Inferior parietal cortex (tissue), 1 donor: ENCODE measurements around the gene SEC61A2.
A peak's percentile ranks its signal among the peaks of the same experiment; 100 is the strongest.
"Not testable (repeated sequence)": the region's sequence is repeated elsewhere in the genome, so short reads cannot be mapped to it uniquely, and the experiment has no call there.

ENCODE experiments used
- DNase-seq: peaks from one replicate; pipeline ENCODE4 v3.0.0-alpha.2; 2016; ENCODE audit errors: extremely low spot score

The SEC61A2 gene

GRCh38 chr10:12160664-12161063 is 31.2 kb downstream of the SEC61A2 start:
- DNase-seq = no peak

GRCh38 chr10:12162927-12163326 is 33.5 kb downstream of the SEC61A2 start:
- no peak for DNase-seq

GRCh38 chr10:12164085-12164484 is 34.6 kb downstream of the SEC61A2 start:
- DNase-seq = no peak

GRCh38 chr10:12165036-12165435 is 35.6 kb downstream of the SEC61A2 start:
- peak; percentile 24 for DNase-seq

- DNase-seq = no peak
Observed at GRCh38 chr10:12165999-12166775, 36.7 kb downstream of the SEC61A2 start.

GRCh38 chr10:12171512-12171911 is 42.0 kb downstream of the SEC61A2 start:
- not testable (repeated sequence) for DNase-seq

- no peak for DNase-seq
Observed at GRCh38 chr10:12177642-12178041, 48.2 kb downstream of the SEC61A2 start.

GRCh38 chr10:12179606-12180170 is 50.2 kb downstream of the SEC61A2 start:
- DNase-seq = no peak

GRCh38 chr10:12180221-12180974 is 50.9 kb downstream of the SEC61A2 start:
- DNase-seq = no peak

- DNase-seq = no peak
Observed at GRCh38 chr10:12181065-12181775, 51.7 kb downstream of the SEC61A2 start.

- no peak for DNase-seq
Observed at GRCh38 chr10:12184165-12184564, 54.7 kb downstream of the SEC61A2 start.

GRCh38 chr10:12186323-12186722 is 56.8 kb downstream of the SEC61A2 start:
- DNase-seq = no peak

- no peak for DNase-seq
Observed at GRCh38 chr10:12187321-12187905, 57.9 kb downstream of the SEC61A2 start.

- DNase-seq = no peak
Observed at GRCh38 chr10:12188656-12189055, 59.2 kb downstream of the SEC61A2 start.

GRCh38 chr10:12189426-12189825 is 59.9 kb downstream of the SEC61A2 start:
- no peak for DNase-seq

GRCh38 chr10:12191715-12192114 is 62.2 kb downstream of the SEC61A2 start:
- DNase-seq = no peak

GRCh38 chr10:12193193-12193592 is 63.7 kb downstream of the SEC61A2 start:
- DNase-seq = no peak

- DNase-seq = no peak
Observed at GRCh38 chr10:12194752-12195271, 65.3 kb downstream of the SEC61A2 start.

GRCh38 chr10:12195281-12195602 is 65.8 kb downstream of the SEC61A2 start:
- no peak for DNase-seq

- peak; percentile 97 for DNase-seq
Observed at GRCh38 chr10:12195603-12196506, 66.4 kb downstream of the SEC61A2 start, which contains the start of the genes CDC123 and NUDT5. TSS of gene CDC123 (plus strand) at chr10:12196188. CDS start at chr10:12196246, 58 bp downstream. TSS of gene NUDT5 (minus strand) at chr10:12195891. CDS start at chr10:12186291, 9,600 bp downstream.
